Measurements from ENCODE around the gene HOXD9.

Gene HOXD9

GRCh38 chr2:176120364-176121189, 1.9 kb upstream of the HOXD9 start:
- no peak overlapping the region for H3K4me3 ChIP-seq (ENCODE audit: insufficient read depth, low read depth, low read length, poor library complexity, severe bottlenecking)
- peaks cover 17% of the 10 kb centered on the region for H3K4me1 ChIP-seq (ENCODE audit: control insufficient read depth, insufficient read depth, low read length, poor library complexity, severe bottlenecking)
- H3K36me3 ChIP-seq (ENCODE audit: control insufficient read depth, insufficient read depth, low read length): no peaks in the 10 kb centered on the region
- DNase-seq: no peak
- peaks cover 94% of the 10 kb centered on the region for H3K27me3 ChIP-seq (replicated peaks; ENCODE audit: control insufficient read depth, insufficient read depth, low read length, poor library complexity, severe bottlenecking)
- H3K9me3 ChIP-seq (ENCODE audit: control insufficient read depth, low read length): no peaks in the 10 kb centered on the region
- no peak overlapping the region for H3K27ac ChIP-seq (ENCODE audit: insufficient read depth, low read length, poor library complexity, severe bottlenecking)

GRCh38 chr2:176121190-176122051, 1.1 kb upstream of the HOXD9 start:
- Histone ChIP-seq H3K4me1 (ENCODE audit: control insufficient read depth, insufficient read depth, low read length, poor library complexity, severe bottlenecking) (peaks cover 17% of the 10 kb centered on the region), H3K9me3 (ENCODE audit: control insufficient read depth, low read length) (no peaks in the 10 kb centered on the region), H3K4me3 (ENCODE audit: insufficient read depth, low read depth, low read length, poor library complexity, severe bottlenecking) (no peak overlapping the region), H3K27me3 (replicated peaks; ENCODE audit: control insufficient read depth, insufficient read depth, low read length, poor library complexity, severe bottlenecking) (peaks cover 93% of the 10 kb centered on the region), H3K27ac (ENCODE audit: insufficient read depth, low read length, poor library complexity, severe bottlenecking) (no peak overlapping the region), H3K36me3 (ENCODE audit: control insufficient read depth, insufficient read depth, low read length) (no peaks in the 10 kb centered on the region)
- DNase-seq: no peak

- Histone ChIP-seq H3K27me3 (replicated peaks; ENCODE audit: control insufficient read depth, insufficient read depth, low read length, poor library complexity, severe bottlenecking) (peaks cover 92% of the 10 kb centered on the region), H3K36me3 (ENCODE audit: control insufficient read depth, insufficient read depth, low read length) (no peaks in the 10 kb centered on the region), H3K27ac (ENCODE audit: insufficient read depth, low read length, poor library complexity, severe bottlenecking) (no peak overlapping the region), H3K9me3 (ENCODE audit: control insufficient read depth, low read length) (no peaks in the 10 kb centered on the region), H3K4me3 (ENCODE audit: insufficient read depth, low read depth, low read length, poor library complexity, severe bottlenecking) (peak overlapping the region; percentile 16), H3K4me1 (ENCODE audit: control insufficient read depth, insufficient read depth, low read length, poor library complexity, severe bottlenecking) (peaks cover 17% of the 10 kb centered on the region)
- DNase-seq: no peak
Observed at GRCh38 chr2:176122052-176122682, 352 bp upstream of the HOXD9 start.

GRCh38 chr2:176123411-176124109, 1.0 kb downstream of the HOXD9 start:
- H3K27ac ChIP-seq (ENCODE audit: insufficient read depth, low read length, poor library complexity, severe bottlenecking): no peak overlapping the region
- no peaks in the 10 kb centered on the region for H3K9me3 ChIP-seq (ENCODE audit: control insufficient read depth, low read length)
- no peak overlapping the region for H3K4me3 ChIP-seq (ENCODE audit: insufficient read depth, low read depth, low read length, poor library complexity, severe bottlenecking)
- H3K4me1 ChIP-seq (ENCODE audit: control insufficient read depth, insufficient read depth, low read length, poor library complexity, severe bottlenecking): peaks cover 17% of the 10 kb centered on the region
- peaks cover 92% of the 10 kb centered on the region for H3K27me3 ChIP-seq (replicated peaks; ENCODE audit: control insufficient read depth, insufficient read depth, low read length, poor library complexity, severe bottlenecking)
- H3K36me3 ChIP-seq (ENCODE audit: control insufficient read depth, insufficient read depth, low read length): no peaks in the 10 kb centered on the region
- no peak for DNase-seq

GRCh38 chr2:176124110-176124946, 1.8 kb downstream of the HOXD9 start:
- H3K4me3 ChIP-seq (ENCODE audit: insufficient read depth, low read depth, low read length, poor library complexity, severe bottlenecking): no peak overlapping the region
- H3K9me3 ChIP-seq (ENCODE audit: control insufficient read depth, low read length): no peaks in the 10 kb centered on the region
- H3K36me3 ChIP-seq (ENCODE audit: control insufficient read depth, insufficient read depth, low read length): no peaks in the 10 kb centered on the region
- DNase-seq: no peak
- peaks cover 21% of the 10 kb centered on the region for H3K4me1 ChIP-seq (ENCODE audit: control insufficient read depth, insufficient read depth, low read length, poor library complexity, severe bottlenecking)
- no peak overlapping the region for H3K27ac ChIP-seq (ENCODE audit: insufficient read depth, low read length, poor library complexity, severe bottlenecking)
- peaks cover 95% of the 10 kb centered on the region for H3K27me3 ChIP-seq (replicated peaks; ENCODE audit: control insufficient read depth, insufficient read depth, low read length, poor library complexity, severe bottlenecking)

GRCh38 chr2:176124947-176125771, 2.6 kb downstream of the HOXD9 start:
- no peak overlapping the region for H3K4me3 ChIP-seq (ENCODE audit: insufficient read depth, low read depth, low read length, poor library complexity, severe bottlenecking)
- H3K27ac ChIP-seq (ENCODE audit: insufficient read depth, low read length, poor library complexity, severe bottlenecking): no peak overlapping the region
- no peak for DNase-seq
- H3K36me3 ChIP-seq (ENCODE audit: control insufficient read depth, insufficient read depth, low read length): no peaks in the 10 kb centered on the region
- no peaks in the 10 kb centered on the region for H3K9me3 ChIP-seq (ENCODE audit: control insufficient read depth, low read length)
- H3K27me3 ChIP-seq (replicated peaks; ENCODE audit: control insufficient read depth, insufficient read depth, low read length, poor library complexity, severe bottlenecking): peaks cover 93% of the 10 kb centered on the region
- H3K4me1 ChIP-seq (ENCODE audit: control insufficient read depth, insufficient read depth, low read length, poor library complexity, severe bottlenecking): peaks cover 27% of the 10 kb centered on the region

GRCh38 chr2:176125772-176126054, 3.2 kb downstream of the HOXD9 start:
- Histone ChIP-seq H3K36me3 (ENCODE audit: control insufficient read depth, insufficient read depth, low read length) (no peaks in the 10 kb centered on the region), H3K4me1 (ENCODE audit: control insufficient read depth, insufficient read depth, low read length, poor library complexity, severe bottlenecking) (peaks cover 33% of the 10 kb centered on the region), H3K9me3 (ENCODE audit: control insufficient read depth, low read length) (no peaks in the 10 kb centered on the region), H3K27me3 (replicated peaks; ENCODE audit: control insufficient read depth, insufficient read depth, low read length, poor library complexity, severe bottlenecking) (peaks cover 93% of the 10 kb centered on the region), H3K4me3 (ENCODE audit: insufficient read depth, low read depth, low read length, poor library complexity, severe bottlenecking) (no peak overlapping the region), H3K27ac (ENCODE audit: insufficient read depth, low read length, poor library complexity, severe bottlenecking) (no peak overlapping the region)
- no peak for DNase-seq

- peaks cover 32% of the 10 kb centered on the region for H3K4me1 ChIP-seq (ENCODE audit: control insufficient read depth, insufficient read depth, low read length, poor library complexity, severe bottlenecking)
- peaks cover 92% of the 10 kb centered on the region for H3K27me3 ChIP-seq (replicated peaks; ENCODE audit: control insufficient read depth, insufficient read depth, low read length, poor library complexity, severe bottlenecking)
- DNase-seq: peak; percentile 23 to 60 (median 48)
- H3K36me3 ChIP-seq (ENCODE audit: control insufficient read depth, insufficient read depth, low read length): no peaks in the 10 kb centered on the region
- no peak overlapping the region for H3K4me3 ChIP-seq (ENCODE audit: insufficient read depth, low read depth, low read length, poor library complexity, severe bottlenecking)
- no peak overlapping the region for H3K27ac ChIP-seq (ENCODE audit: insufficient read depth, low read length, poor library complexity, severe bottlenecking)
- H3K9me3 ChIP-seq (ENCODE audit: control insufficient read depth, low read length): no peaks in the 10 kb centered on the region
Observed at GRCh38 chr2:176126929-176127773, 4.6 kb downstream of the HOXD9 start.
